ENCODE results near the gene ISM2. TPM values are rescaled to one million over a fixed set of nuclear protein-coding genes. Genes with fewer than 3 reads are reported as not detected.

The ISM2 gene
- total RNA-seq, 2 donors from 2014 or later: 1.2 TPM; not detected in 1

DNA sequence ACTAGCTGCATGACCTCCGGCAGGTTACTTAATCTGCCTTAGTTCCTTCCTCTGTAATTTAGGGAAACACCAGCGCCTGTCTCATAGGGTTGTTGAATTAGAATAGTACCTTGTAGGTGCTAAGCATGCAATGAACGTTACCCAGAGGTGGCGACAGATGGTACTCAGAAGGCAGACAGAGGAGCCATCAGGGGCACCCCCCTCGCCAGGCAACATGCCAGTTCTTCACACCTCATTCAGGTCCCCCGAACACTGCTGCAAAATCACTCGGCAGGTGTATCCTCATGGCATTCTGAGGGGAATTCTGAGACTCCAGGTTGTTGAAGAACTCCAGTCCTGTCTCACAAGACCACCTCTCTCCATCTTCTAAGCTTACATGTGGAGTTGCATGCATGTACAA lies 10.1 kb downstream of the ISM2 start:
- no peak overlapping the region for H3K4me3 ChIP-seq
- no peaks in the 10 kb centered on the region for H3K27me3 ChIP-seq
- H3K9ac ChIP-seq (ENCODE audit: low read depth in 2 of 2, low read length in 2 of 2): no peak overlapping the region
- no peaks in the 10 kb centered on the region for H3K36me3 ChIP-seq
- TF ChIP-seq, protein P1, sequence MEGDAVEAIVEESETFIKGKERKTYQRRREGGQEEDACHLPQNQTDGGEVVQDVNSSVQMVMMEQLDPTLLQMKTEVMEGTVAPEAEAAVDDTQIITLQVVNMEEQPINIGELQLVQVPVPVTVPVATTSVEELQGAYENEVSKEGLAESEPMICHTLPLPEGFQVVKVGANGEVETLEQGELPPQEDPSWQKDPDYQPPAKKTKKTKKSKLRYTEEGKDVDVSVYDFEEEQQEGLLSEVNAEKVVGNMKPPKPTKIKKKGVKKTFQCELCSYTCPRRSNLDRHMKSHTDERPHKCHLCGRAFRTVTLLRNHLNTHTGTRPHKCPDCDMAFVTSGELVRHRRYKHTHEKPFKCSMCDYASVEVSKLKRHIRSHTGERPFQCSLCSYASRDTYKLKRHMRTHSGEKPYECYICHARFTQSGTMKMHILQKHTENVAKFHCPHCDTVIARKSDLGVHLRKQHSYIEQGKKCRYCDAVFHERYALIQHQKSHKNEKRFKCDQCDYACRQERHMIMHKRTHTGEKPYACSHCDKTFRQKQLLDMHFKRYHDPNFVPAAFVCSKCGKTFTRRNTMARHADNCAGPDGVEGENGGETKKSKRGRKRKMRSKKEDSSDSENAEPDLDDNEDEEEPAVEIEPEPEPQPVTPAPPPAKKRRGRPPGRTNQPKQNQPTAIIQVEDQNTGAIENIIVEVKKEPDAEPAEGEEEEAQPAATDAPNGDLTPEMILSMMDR (IDR thresholded peaks at IDR 0.05): no peak
- no peak for DNase-seq
- no peak overlapping the region for H3K27ac ChIP-seq
- H3K9me3 ChIP-seq: no peaks in the 10 kb centered on the region
- H3K4me1 ChIP-seq: no peaks in the 10 kb centered on the region
- intact Hi-C loops (cut with DNase I): no loop called here

DNA sequence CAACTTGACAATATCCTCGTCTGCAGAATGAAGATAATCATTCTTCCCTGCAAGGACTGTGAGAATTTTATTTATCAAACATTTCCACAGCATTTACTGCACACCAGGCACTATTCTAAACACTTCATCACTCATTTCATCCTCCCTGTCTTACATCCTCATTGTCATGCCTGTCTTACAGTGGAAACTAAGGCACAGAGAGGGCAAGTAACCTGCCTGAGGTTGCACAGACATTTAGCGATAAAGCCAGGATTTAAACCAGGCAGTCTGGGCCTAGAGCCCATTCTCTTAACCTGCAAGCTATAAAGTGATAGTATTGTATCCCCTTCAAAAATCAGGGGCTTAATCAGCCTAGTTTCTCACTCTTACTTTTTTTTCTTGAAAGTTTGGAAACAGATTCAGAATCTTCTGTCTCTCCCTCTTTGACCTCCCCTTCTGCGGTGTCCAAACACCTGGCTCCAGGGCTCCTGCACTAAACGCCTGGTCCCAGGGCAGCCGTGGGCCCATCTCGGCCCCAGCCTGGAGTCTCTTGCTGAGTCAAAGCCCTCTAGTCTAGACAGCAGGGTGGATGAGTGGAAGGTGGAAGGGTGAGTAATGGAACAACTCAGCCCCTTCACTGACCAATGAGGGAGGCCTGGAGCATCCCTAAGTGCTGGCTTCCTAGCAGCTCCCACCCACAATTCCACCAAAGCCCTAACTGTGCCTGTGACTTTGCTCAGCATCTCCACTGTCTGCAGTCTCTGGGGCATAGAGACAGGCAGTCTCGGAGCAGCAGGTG lies 12.5 kb downstream of the ISM2 start:
- TF ChIP-seq, protein P1 (IDR thresholded peaks at IDR 0.05): no peak

DNA sequence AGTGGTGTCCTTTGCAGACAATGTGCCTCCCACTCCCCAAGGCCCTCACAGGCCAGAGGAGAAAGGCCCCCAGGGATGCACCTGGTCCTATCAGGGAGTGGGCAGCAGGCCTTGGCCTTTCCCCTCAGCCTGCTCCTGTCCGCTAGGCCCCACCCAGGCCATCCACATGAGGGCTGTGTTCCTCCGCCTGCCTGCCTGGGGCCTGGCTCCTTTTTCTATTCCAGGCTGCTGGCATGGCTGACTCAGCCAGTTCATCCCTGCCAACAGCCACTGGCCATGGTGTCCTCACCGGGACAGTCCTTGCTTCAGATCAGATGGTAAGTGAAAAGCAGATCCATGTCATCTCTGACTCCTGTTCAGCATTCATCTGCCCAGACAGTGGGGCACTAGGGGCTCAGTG lies 13.4 kb downstream of the ISM2 start:
- Histone ChIP-seq H3K4me3 (no peak overlapping the region), H3K9me3 (no peaks in the 10 kb centered on the region), H3K36me3 (no peaks in the 10 kb centered on the region), H3K27ac (no peak overlapping the region), H3K27me3 (no peaks in the 10 kb centered on the region), H3K4me1 (no peaks in the 10 kb centered on the region), H3K9ac (ENCODE audit: low read depth in 2 of 2, low read length in 2 of 2) (no peak overlapping the region)
- intact Hi-C loops (cut with DNase I): no loop called here
- no peak for DNase-seq
- TF ChIP-seq, protein P1 (IDR thresholded peaks at IDR 0.05): no peak

More for the DNA sequence above, 12.5 kb downstream of the ISM2 start:
- Histone ChIP-seq H3K27me3 (no peaks in the 10 kb centered on the region), H3K4me1 (no peaks in the 10 kb centered on the region), H3K36me3 (no peaks in the 10 kb centered on the region), H3K4me3 (no peak overlapping the region), H3K9ac (ENCODE audit: low read depth in 2 of 2, low read length in 2 of 2) (no peak overlapping the region), H3K27ac (no peak overlapping the region), H3K9me3 (no peaks in the 10 kb centered on the region)
- intact Hi-C loops (cut with DNase I): no loop called here
- no peak for DNase-seq

DNA sequence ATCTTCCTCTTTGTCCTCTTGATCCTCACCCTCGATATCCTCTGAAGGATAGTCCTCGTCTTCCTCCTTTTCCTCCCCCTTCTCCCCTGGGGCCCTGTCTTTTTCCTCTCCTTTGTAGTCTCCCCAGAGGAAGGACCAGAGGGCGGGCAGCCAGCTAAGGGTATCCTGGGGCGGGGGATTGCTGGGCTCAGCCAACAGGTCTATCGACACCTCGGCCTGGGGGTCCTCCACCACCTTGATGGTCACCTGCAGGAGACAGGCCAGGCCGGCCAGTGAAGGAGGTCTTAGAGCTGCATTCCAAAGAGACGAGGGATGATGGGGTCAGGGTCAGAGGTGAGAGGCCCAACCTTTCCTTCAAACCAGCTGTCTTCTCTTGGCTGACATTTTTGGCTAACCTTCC lies 16.2 kb downstream of the ISM2 start:
- TF ChIP-seq, protein P1 (IDR thresholded peaks at IDR 0.05): no peak
- Histone ChIP-seq H3K4me3 (no peak overlapping the region), H3K9ac (ENCODE audit: low read depth in 2 of 2, low read length in 2 of 2) (no peak overlapping the region), H3K27ac (no peak overlapping the region), H3K27me3 (no peaks in the 10 kb centered on the region), H3K36me3 (no peaks in the 10 kb centered on the region), H3K9me3 (no peaks in the 10 kb centered on the region), H3K4me1 (no peaks in the 10 kb centered on the region)
- no peak for DNase-seq
- intact Hi-C loops (cut with DNase I): no loop called here

DNA sequence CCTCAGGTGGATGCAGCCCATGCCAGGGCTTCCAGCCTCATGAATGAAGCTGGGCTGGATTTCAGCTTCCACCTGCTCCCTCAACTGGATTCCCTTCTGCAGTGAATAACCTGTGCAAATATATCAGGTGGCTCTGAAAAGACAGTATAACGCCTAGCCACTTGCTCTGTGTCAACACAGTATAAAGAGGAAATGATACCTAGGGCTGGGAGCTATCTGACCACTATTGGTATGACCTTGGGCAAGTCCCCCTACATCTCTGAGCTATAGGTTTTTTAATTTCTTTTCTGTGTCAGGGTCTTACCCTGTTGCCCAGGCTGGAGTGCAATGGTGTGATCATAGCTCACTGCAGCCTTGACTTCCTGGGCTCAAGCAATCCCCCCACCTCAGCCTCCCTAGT lies 19.8 kb downstream of the ISM2 start:
- Histone ChIP-seq H3K9me3 (no peaks in the 10 kb centered on the region), H3K27ac (no peak overlapping the region), H3K4me1 (no peaks in the 10 kb centered on the region), H3K4me3 (no peak overlapping the region), H3K36me3 (no peaks in the 10 kb centered on the region), H3K9ac (ENCODE audit: low read depth in 2 of 2, low read length in 2 of 2) (no peak overlapping the region), H3K27me3 (no peaks in the 10 kb centered on the region)
- no peak for DNase-seq
- TF ChIP-seq, protein P1 (IDR thresholded peaks at IDR 0.05): no peak
- intact Hi-C loops (cut with DNase I): no loop called here

All from colonic mucosa (tissue), 4 donors.